Measurements from ENCODE around the gene IL4I1.
"Not testable (repeated sequence)": the region's sequence is repeated elsewhere in the genome, so short reads cannot be mapped to it uniquely, and the experiment has no call there.

IL4I1 gene

GRCh38 chr19:49896863-49897621 is at the start of gene IL4I1:
TSS of gene IL4I1 (minus strand) at chr19:49896887. CDS start at chr19:49896160, 727 bp downstream.
- DNase-seq: no peak

- no peak for DNase-seq
Observed at GRCh38 chr19:49946415-49946814, 49.7 kb upstream of the IL4I1 start.

GRCh38 chr19:49944567-49944966 is 47.9 kb upstream of the IL4I1 start:
- not testable (repeated sequence) for DNase-seq

- DNase-seq: no peak
Observed at GRCh38 chr19:49940482-49940791, 43.8 kb upstream of the IL4I1 start.

GRCh38 chr19:49939721-49940481 is 43.2 kb upstream of the IL4I1 start:
- DNase-seq: no peak

GRCh38 chr19:49938662-49939061 is 42.0 kb upstream of the IL4I1 start:
- no peak for DNase-seq

- DNase-seq: peak; percentile 21
Observed at GRCh38 chr19:49937750-49938381, 41.2 kb upstream of the IL4I1 start.

GRCh38 chr19:49936549-49936948 is 39.9 kb upstream of the IL4I1 start:
- no peak for DNase-seq

GRCh38 chr19:49933643-49934042 is 37.0 kb upstream of the IL4I1 start:
- DNase-seq: no peak

- DNase-seq: no peak
Observed at GRCh38 chr19:49932731-49933131, 36.0 kb upstream of the IL4I1 start.

- DNase-seq: no peak
Observed at GRCh38 chr19:49932041-49932451, 35.4 kb upstream of the IL4I1 start.

- DNase-seq: no peak
Observed at GRCh38 chr19:49931293-49932040, 34.8 kb upstream of the IL4I1 start.

- no peak for DNase-seq
Observed at GRCh38 chr19:49930483-49931011, 33.9 kb upstream of the IL4I1 start.

GRCh38 chr19:49929611-49930482 is 33.2 kb upstream of the IL4I1 start:
- DNase-seq: peak; percentile 94

GRCh38 chr19:49929121-49929610 is 32.5 kb upstream of the IL4I1 start, which contains the start of the genes ATF5 and NUP62:
TSS of gene ATF5 (plus strand) at chr19:49929205. CDS start at chr19:49930851, 1,646 bp downstream.
TSS of gene NUP62 (minus strand) at chr19:49929504. CDS start at chr19:49909807, 19,697 bp downstream.
- DNase-seq: peak; percentile 93

GRCh38 chr19:49927526-49928264 is 31.0 kb upstream of the IL4I1 start:
- no peak for DNase-seq

- DNase-seq: no peak
Observed at GRCh38 chr19:49926515-49926914, 29.8 kb upstream of the IL4I1 start.

- DNase-seq: no peak
Observed at GRCh38 chr19:49925486-49925885, 28.8 kb upstream of the IL4I1 start.

GRCh38 chr19:49924881-49925210 is 28.2 kb upstream of the IL4I1 start:
- DNase-seq: not testable (repeated sequence)

- DNase-seq: no peak
Observed at GRCh38 chr19:49924004-49924880, 27.6 kb upstream of the IL4I1 start.

Measured in NCI-H1092 treated with DMSO at 0.1 percent for 48 hours (cell line).